Smooth muscle cell of the coronary artery (primary cell): ENCODE measurements around the gene OR8B3. TPM values are rescaled to one million over a fixed set of nuclear protein-coding genes. Genes with fewer than 3 reads are reported as not detected.

Experiments used
- total RNA-seq: library from RNA; depleted of rRNA; stranded (reverse); fragments of >200 nt; gene quantifications from 2 replicates; pipeline ENCODE4 v1.2.3, GENCODE V29; 2014; ENCODE audit warnings: low replicate concordance

The OR8B3 gene, protein sequence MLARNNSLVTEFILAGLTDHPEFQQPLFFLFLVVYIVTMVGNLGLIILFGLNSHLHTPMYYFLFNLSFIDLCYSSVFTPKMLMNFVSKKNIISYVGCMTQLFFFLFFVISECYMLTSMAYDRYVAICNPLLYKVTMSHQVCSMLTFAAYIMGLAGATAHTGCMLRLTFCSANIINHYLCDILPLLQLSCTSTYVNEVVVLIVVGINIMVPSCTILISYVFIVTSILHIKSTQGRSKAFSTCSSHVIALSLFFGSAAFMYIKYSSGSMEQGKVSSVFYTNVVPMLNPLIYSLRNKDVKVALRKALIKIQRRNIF
- total RNA-seq = not detected in 2 replicates

DNA sequence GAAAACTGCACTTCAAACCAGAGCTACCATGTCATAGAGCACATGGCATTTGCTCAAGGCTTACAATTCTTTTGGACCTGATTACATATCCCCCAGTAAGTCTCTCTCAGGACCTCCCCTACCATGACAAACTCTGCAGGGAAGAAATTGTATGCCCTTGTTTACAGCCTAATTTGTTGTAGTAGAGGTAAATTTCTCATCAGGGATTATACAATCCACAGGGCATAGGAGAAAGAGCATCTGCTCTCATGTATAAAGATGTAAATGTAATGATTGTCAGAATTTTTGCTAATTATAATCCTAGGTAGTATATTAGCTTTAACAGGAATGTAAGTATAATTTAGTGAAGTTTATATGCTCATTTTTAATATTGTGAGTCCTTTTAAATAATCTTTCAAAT, at the start of gene OR8B3:
OR8B3 (minus strand) TSS at position 101 of the 400 bp plus-strand sequence. CDS start 1,673 bp downstream, outside the sequence.

DNA sequence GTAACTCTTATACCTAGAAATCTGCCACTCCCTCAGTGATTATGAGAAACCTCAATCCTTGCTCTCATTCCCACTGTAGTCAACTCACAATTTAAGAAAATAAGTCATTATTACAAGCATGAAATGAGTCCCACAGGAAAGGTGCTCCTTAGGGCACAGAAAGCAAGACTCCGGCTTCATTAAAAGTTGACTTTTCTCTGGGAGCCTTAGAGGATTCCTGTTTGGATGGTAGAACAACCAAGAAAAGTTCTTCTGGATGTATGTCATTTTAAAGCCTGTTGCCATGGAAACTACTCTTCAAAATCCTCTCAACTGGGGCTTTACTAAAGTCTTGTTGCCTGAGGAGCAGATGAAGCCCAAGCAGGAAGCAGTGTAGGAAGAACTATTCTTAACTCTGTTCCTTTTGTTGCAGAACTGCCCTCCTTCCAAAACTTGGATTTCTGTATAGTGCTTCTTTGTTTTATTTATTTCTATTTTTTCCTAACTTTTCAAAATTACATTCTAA, 46.9 kb upstream of the OR8B3 start, which contains the start of gene OR8B8:
OR8B8 (minus strand) TSS at position 51 of the 505 bp plus-strand sequence. CDS start 4,611 bp downstream, outside the sequence.

DNA sequence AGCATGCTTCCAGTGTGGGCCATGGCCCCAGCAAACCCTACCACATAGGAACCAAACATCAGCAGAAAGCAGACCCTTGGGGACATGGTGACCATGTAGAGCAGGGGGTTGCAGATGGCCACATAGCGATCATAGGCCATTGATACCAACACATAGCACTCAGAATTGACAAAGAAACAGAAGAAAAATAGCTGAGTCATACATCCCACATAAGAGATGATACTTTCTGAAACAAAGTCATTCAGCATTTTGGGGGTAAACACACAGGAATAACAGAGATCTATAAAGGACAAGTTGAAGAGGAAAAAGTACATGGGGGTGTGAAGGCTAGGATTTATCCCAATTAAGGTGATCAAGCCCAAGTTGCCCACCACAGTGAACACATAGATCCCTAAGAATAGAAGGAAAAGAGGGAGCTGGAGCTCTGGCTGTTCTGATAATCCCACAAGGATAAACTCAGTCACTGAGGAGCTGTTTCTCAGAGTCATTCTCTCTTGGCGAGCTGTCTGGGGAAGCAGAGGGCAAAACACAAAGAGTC, 25.6 kb upstream of the OR8B3 start, which contains the start of gene OR8B4:
OR8B4 (minus strand) TSS at position 488 of the 538 bp plus-strand sequence; CDS start at position 488, 0 bp downstream.

DNA sequence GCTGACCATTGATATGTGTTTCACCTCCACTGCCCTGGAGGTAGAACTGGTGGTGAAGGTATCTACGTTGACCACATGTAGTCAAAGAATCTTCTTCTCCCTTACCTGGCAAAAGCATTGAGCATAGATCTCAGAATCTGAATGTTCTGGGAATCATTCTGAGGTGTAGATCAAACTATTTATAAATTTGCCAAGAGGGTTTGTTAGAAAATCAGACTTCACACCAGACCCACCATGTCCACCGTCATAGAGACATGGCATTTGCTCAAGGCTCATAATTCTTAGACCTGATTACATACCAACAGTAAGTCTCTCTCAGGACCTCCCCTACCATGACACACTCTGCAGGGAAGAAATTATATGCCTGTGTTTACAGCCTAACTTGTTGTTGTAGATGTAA, 14.4 kb downstream of the OR8B3 start, which contains the start of gene OR8B2:
OR8B2 (minus strand) TSS at position 101 of the 400 bp plus-strand sequence. CDS start 1,156 bp downstream, outside the sequence.

Other genes with a start within 250 kb of the OR8B3 start
- gene OR10D3, start 215.7 kb downstream of the OR8B3 start, total RNA-seq = not detected in 2 replicates
- not detected in 2 replicates for gene OR8G1, start 157.9 kb downstream of the OR8B3 start, total RNA-seq
- gene OR8G5, start 142.6 kb downstream of the OR8B3 start, total RNA-seq = not detected in 2 replicates
- gene OR8D1, start 85.1 kb downstream of the OR8B3 start, total RNA-seq = not detected in 2 replicates
- gene OR8D2, start 78.8 kb downstream of the OR8B3 start, total RNA-seq = not detected in 2 replicates
- gene OR8B2, start 14.5 kb downstream of the OR8B3 start, total RNA-seq = not detected in 2 replicates
- gene OR8B4, start 25.8 kb upstream of the OR8B3 start, total RNA-seq = not detected in 2 replicates
- gene OR8B8, start 46.7 kb upstream of the OR8B3 start, total RNA-seq = not detected in 2 replicates
- not detected in 2 replicates for gene OR8B12, start 144.6 kb upstream of the OR8B3 start, total RNA-seq
- not detected in 2 replicates for gene OR8A1, start 171.0 kb upstream of the OR8B3 start, total RNA-seq
- gene PANX3, start 212.4 kb upstream of the OR8B3 start, total RNA-seq = not detected in 2 replicates
- 14.5 and 18.3 TPM in 2 replicates for gene TBRG1, start 223.8 kb upstream of the OR8B3 start, total RNA-seq